ENCODE results near the gene TBC1D22A.

TBC1D22A gene

GRCh38 chr22:47199261-47199978, 437.0 kb downstream of the TBC1D22A start:
- Mint-ChIP-seq H3K27ac (no peak overlapping the region), H3K36me3 (ENCODE audit: low read depth) (no peaks in the 10 kb centered on the region), H3K4me3 (no peak overlapping the region), H3K4me1 (ENCODE audit: low read depth) (no peaks in the 10 kb centered on the region), H3K9me3 (no peaks in the 10 kb centered on the region), H3K27me3 (peaks cover 2% of the 10 kb centered on the region)
- intact Hi-C loops (cut with micrococcal nuclease) = no loop called here

GRCh38 chr22:47199979-47200272, 437.5 kb downstream of the TBC1D22A start:
- no peaks in the 10 kb centered on the region for H3K36me3 Mint-ChIP-seq (ENCODE audit: low read depth)
- no peak overlapping the region for H3K4me3 Mint-ChIP-seq
- intact Hi-C loops (cut with micrococcal nuclease) = no loop called here
- no peaks in the 10 kb centered on the region for H3K4me1 Mint-ChIP-seq (ENCODE audit: low read depth)
- no peak overlapping the region for H3K27ac Mint-ChIP-seq
- H3K9me3 Mint-ChIP-seq = no peaks in the 10 kb centered on the region
- peaks cover 2% of the 10 kb centered on the region for H3K27me3 Mint-ChIP-seq

- no peaks in the 10 kb centered on the region for H3K36me3 Mint-ChIP-seq (ENCODE audit: low read depth)
- intact Hi-C loops (cut with micrococcal nuclease) = no loop called here
- no peaks in the 10 kb centered on the region for H3K9me3 Mint-ChIP-seq
- peaks cover 2% of the 10 kb centered on the region for H3K27me3 Mint-ChIP-seq
- no peaks in the 10 kb centered on the region for H3K4me1 Mint-ChIP-seq (ENCODE audit: low read depth)
- H3K4me3 Mint-ChIP-seq = no peak overlapping the region
- H3K27ac Mint-ChIP-seq = no peak overlapping the region
These were observed 438.0 kb downstream of the TBC1D22A start for GRCh38 chr22:47200273-47201051.

GRCh38 chr22:47201186-47201995, 438.9 kb downstream of the TBC1D22A start:
- Mint-ChIP-seq H3K36me3 (ENCODE audit: low read depth) (no peaks in the 10 kb centered on the region), H3K27me3 (peaks cover 2% of the 10 kb centered on the region), H3K9me3 (no peaks in the 10 kb centered on the region), H3K4me1 (ENCODE audit: low read depth) (no peaks in the 10 kb centered on the region), H3K4me3 (no peak overlapping the region), H3K27ac (no peak overlapping the region)
- intact Hi-C loops (cut with micrococcal nuclease) = no loop called here

GRCh38 chr22:47201996-47202818, 439.8 kb downstream of the TBC1D22A start:
- Mint-ChIP-seq H3K4me3 (no peak overlapping the region), H3K27ac (no peak overlapping the region), H3K36me3 (ENCODE audit: low read depth) (no peaks in the 10 kb centered on the region), H3K4me1 (ENCODE audit: low read depth) (no peaks in the 10 kb centered on the region), H3K27me3 (peaks cover 2% of the 10 kb centered on the region), H3K9me3 (no peaks in the 10 kb centered on the region)
- intact Hi-C loops (cut with micrococcal nuclease) = no loop called here

GRCh38 chr22:47202819-47203553, 440.5 kb downstream of the TBC1D22A start:
- H3K27me3 Mint-ChIP-seq = peaks cover 2% of the 10 kb centered on the region
- H3K4me3 Mint-ChIP-seq = no peak overlapping the region
- no peak overlapping the region for H3K27ac Mint-ChIP-seq
- no peaks in the 10 kb centered on the region for H3K4me1 Mint-ChIP-seq (ENCODE audit: low read depth)
- H3K36me3 Mint-ChIP-seq (ENCODE audit: low read depth) = no peaks in the 10 kb centered on the region
- H3K9me3 Mint-ChIP-seq = no peaks in the 10 kb centered on the region
- intact Hi-C loops (cut with micrococcal nuclease) = no loop called here

GRCh38 chr22:47203554-47203991, 441.1 kb downstream of the TBC1D22A start:
- no peak overlapping the region for H3K4me3 Mint-ChIP-seq
- intact Hi-C loops (cut with micrococcal nuclease) = no loop called here
- H3K9me3 Mint-ChIP-seq = no peaks in the 10 kb centered on the region
- H3K27ac Mint-ChIP-seq = no peak overlapping the region
- H3K27me3 Mint-ChIP-seq = peaks cover 2% of the 10 kb centered on the region
- no peaks in the 10 kb centered on the region for H3K36me3 Mint-ChIP-seq (ENCODE audit: low read depth)
- no peaks in the 10 kb centered on the region for H3K4me1 Mint-ChIP-seq (ENCODE audit: low read depth)

GRCh38 chr22:47204002-47204979, 441.8 kb downstream of the TBC1D22A start:
- Mint-ChIP-seq H3K9me3 (no peaks in the 10 kb centered on the region), H3K36me3 (ENCODE audit: low read depth) (no peaks in the 10 kb centered on the region), H3K4me1 (ENCODE audit: low read depth) (no peaks in the 10 kb centered on the region), H3K27ac (no peak overlapping the region), H3K4me3 (no peak overlapping the region), H3K27me3 (peaks cover 2% of the 10 kb centered on the region)
- intact Hi-C loops (cut with micrococcal nuclease) = no loop called here

GRCh38 chr22:47205081-47205491, 442.6 kb downstream of the TBC1D22A start:
- Mint-ChIP-seq H3K4me3 (no peak overlapping the region), H3K4me1 (ENCODE audit: low read depth) (no peaks in the 10 kb centered on the region), H3K36me3 (ENCODE audit: low read depth) (no peaks in the 10 kb centered on the region), H3K27me3 (peaks cover 2% of the 10 kb centered on the region), H3K27ac (no peak overlapping the region), H3K9me3 (no peaks in the 10 kb centered on the region)
- intact Hi-C loops (cut with micrococcal nuclease) = no loop called here

- peaks cover under 1% of the 10 kb centered on the region for H3K27me3 Mint-ChIP-seq
- no peaks in the 10 kb centered on the region for H3K4me1 Mint-ChIP-seq (ENCODE audit: low read depth)
- intact Hi-C loops (cut with micrococcal nuclease) = no loop called here
- H3K27ac Mint-ChIP-seq = no peak overlapping the region
- no peak overlapping the region for H3K4me3 Mint-ChIP-seq
- H3K36me3 Mint-ChIP-seq (ENCODE audit: low read depth) = no peaks in the 10 kb centered on the region
- H3K9me3 Mint-ChIP-seq = no peaks in the 10 kb centered on the region
These were observed 443.1 kb downstream of the TBC1D22A start for GRCh38 chr22:47205554-47205953.

- Mint-ChIP-seq H3K4me1 (ENCODE audit: low read depth) (no peaks in the 10 kb centered on the region), H3K27me3 (no peaks in the 10 kb centered on the region), H3K9me3 (no peaks in the 10 kb centered on the region), H3K4me3 (no peak overlapping the region), H3K36me3 (ENCODE audit: low read depth) (no peaks in the 10 kb centered on the region), H3K27ac (no peak overlapping the region)
- intact Hi-C loops (cut with micrococcal nuclease) = no loop called here
These were observed 443.7 kb downstream of the TBC1D22A start for GRCh38 chr22:47206164-47206563.

- intact Hi-C loops (cut with micrococcal nuclease) = no loop called here
- Mint-ChIP-seq H3K27me3 (no peaks in the 10 kb centered on the region), H3K4me3 (no peak overlapping the region), H3K36me3 (ENCODE audit: low read depth) (no peaks in the 10 kb centered on the region), H3K27ac (no peak overlapping the region), H3K4me1 (ENCODE audit: low read depth) (no peaks in the 10 kb centered on the region), H3K9me3 (no peaks in the 10 kb centered on the region)
These were observed 444.3 kb downstream of the TBC1D22A start for GRCh38 chr22:47206666-47207218.
